ENCODE data around the gene NCKAP1.
"Not testable (repeated sequence)": the region's sequence is repeated elsewhere in the genome, so short reads cannot be mapped to it uniquely, and the experiment has no call there.

Gene NCKAP1

GRCh38 chr2:183037553-183038340, 510 bp downstream of the NCKAP1 start:
- peak; percentile 0 for DNase-seq (ENCODE audit: low read depth)

GRCh38 chr2:183037074-183037552, 1.1 kb downstream of the NCKAP1 start:
- no peak for DNase-seq (ENCODE audit: low read depth)

- no peak for DNase-seq (ENCODE audit: low read depth)
Observed at GRCh38 chr2:183035954-183036669, 2.1 kb downstream of the NCKAP1 start.

GRCh38 chr2:183035298-183035953, 2.8 kb downstream of the NCKAP1 start:
- DNase-seq (ENCODE audit: low read depth) = no peak

- DNase-seq (ENCODE audit: low read depth) = no peak
Observed at GRCh38 chr2:183034806-183035205, 3.5 kb downstream of the NCKAP1 start.

GRCh38 chr2:183033951-183034350, 4.3 kb downstream of the NCKAP1 start:
- DNase-seq (ENCODE audit: low read depth) = no peak

- no peak for DNase-seq (ENCODE audit: low read depth)
Observed at GRCh38 chr2:183031911-183032794, 6.1 kb downstream of the NCKAP1 start.

- DNase-seq (ENCODE audit: low read depth) = no peak
Observed at GRCh38 chr2:183029219-183029618, 9.0 kb downstream of the NCKAP1 start.

GRCh38 chr2:183028108-183028507, 10.1 kb downstream of the NCKAP1 start:
- DNase-seq (ENCODE audit: low read depth) = no peak

- DNase-seq (ENCODE audit: low read depth) = no peak
Observed at GRCh38 chr2:183027443-183027842, 10.8 kb downstream of the NCKAP1 start.

- no peak for DNase-seq (ENCODE audit: low read depth)
Observed at GRCh38 chr2:183026424-183026823, 11.8 kb downstream of the NCKAP1 start.

- DNase-seq (ENCODE audit: low read depth) = no peak
Observed at GRCh38 chr2:183025993-183026392, 12.3 kb downstream of the NCKAP1 start.

- DNase-seq (ENCODE audit: low read depth) = no peak
Observed at GRCh38 chr2:183024339-183025095, 13.7 kb downstream of the NCKAP1 start.

GRCh38 chr2:183022711-183023110, 15.5 kb downstream of the NCKAP1 start:
- DNase-seq (ENCODE audit: low read depth) = no peak

- no peak for DNase-seq (ENCODE audit: low read depth)
Observed at GRCh38 chr2:183021613-183022012, 16.6 kb downstream of the NCKAP1 start.

- no peak for DNase-seq (ENCODE audit: low read depth)
Observed at GRCh38 chr2:183019718-183020442, 18.4 kb downstream of the NCKAP1 start.

- DNase-seq (ENCODE audit: low read depth) = not testable (repeated sequence)
Observed at GRCh38 chr2:183017845-183018244, 20.4 kb downstream of the NCKAP1 start.

GRCh38 chr2:183014005-183014404, 24.3 kb downstream of the NCKAP1 start:
- DNase-seq (ENCODE audit: low read depth) = no peak

- DNase-seq (ENCODE audit: low read depth) = no peak
Observed at GRCh38 chr2:183011743-183012142, 26.5 kb downstream of the NCKAP1 start.

GRCh38 chr2:183010112-183010511, 28.1 kb downstream of the NCKAP1 start:
- DNase-seq (ENCODE audit: low read depth) = no peak

All from T-helper 22 cell (primary cell).